IPS-NIHi7 (cell line): ENCODE results near the gene HMCN2.
A peak's percentile ranks its signal among the peaks of the same experiment; 100 is the strongest.
"Not testable (repeated sequence)": the region's sequence is repeated elsewhere in the genome, so short reads cannot be mapped to it uniquely, and the experiment has no call there.

Experiments used
- DNase-seq: peaks from one replicate; pipeline ENCODE4 v3.0.0; 2012; ENCODE audit warnings: mixed read lengths; ENCODE audit errors: extremely low spot score

The HMCN2 gene

GRCh38 chr9:130430734-130431535 lies 165.4 kb downstream of the HMCN2 start:
- DNase-seq = no peak

GRCh38 chr9:130431536-130432303 lies 166.2 kb downstream of the HMCN2 start:
- DNase-seq = no peak

- DNase-seq = no peak
Observed at GRCh38 chr9:130432362-130432761, 166.8 kb downstream of the HMCN2 start.

GRCh38 chr9:130432796-130433167 lies 167.2 kb downstream of the HMCN2 start:
- DNase-seq = no peak

GRCh38 chr9:130433168-130433946 lies 167.8 kb downstream of the HMCN2 start:
- DNase-seq = peak; percentile 83

GRCh38 chr9:130433947-130434262 lies 168.3 kb downstream of the HMCN2 start:
- DNase-seq = no peak

GRCh38 chr9:130434656-130435055 lies 169.1 kb downstream of the HMCN2 start:
- DNase-seq = not testable (repeated sequence)

- DNase-seq = no peak
Observed at GRCh38 chr9:130437011-130437789, 171.6 kb downstream of the HMCN2 start.

- DNase-seq = no peak
Observed at GRCh38 chr9:130438382-130438981, 172.9 kb downstream of the HMCN2 start.

GRCh38 chr9:130441031-130441430 lies 175.5 kb downstream of the HMCN2 start:
- no peak for DNase-seq

GRCh38 chr9:130442746-130443455 lies 177.3 kb downstream of the HMCN2 start:
- DNase-seq = no peak

- no peak for DNase-seq
Observed at GRCh38 chr9:130443456-130443801, 177.9 kb downstream of the HMCN2 start.

- no peak for DNase-seq
Observed at GRCh38 chr9:130443840-130444492, 178.4 kb downstream of the HMCN2 start.

- peak; percentile 87 for DNase-seq
Observed at GRCh38 chr9:130444565-130445221, 179.1 kb downstream of the HMCN2 start, which contains the start of gene ASS1. Gene ASS1, plus strand, starts transcription at chr9:130444961. Its CDS starts 7,268 bp downstream, at chr9:130452229.

GRCh38 chr9:130445268-130445983 lies 179.9 kb downstream of the HMCN2 start:
- no peak for DNase-seq

- DNase-seq = peak; percentile 74
Observed at GRCh38 chr9:130446101-130446861, 180.7 kb downstream of the HMCN2 start.

- DNase-seq = no peak
Observed at GRCh38 chr9:130447193-130447816, 181.7 kb downstream of the HMCN2 start.
